HG03280 (cell line): ENCODE measurements around the gene ACOT4.
"Not testable (repeated sequence)": the region's sequence is repeated elsewhere in the genome, so short reads cannot be mapped to it uniquely, and the experiment has no call there.

Experiments
- ATAC-seq: cut with Tn5 transposase; IDR thresholded peaks from one replicate; pipeline ENCODE4 v1.9.1; 2021; ENCODE audit warnings: mild to moderate bottlenecking, moderate library complexity; ENCODE audit not compliant: unreplicated experiment

ACOT4 gene

DNA sequence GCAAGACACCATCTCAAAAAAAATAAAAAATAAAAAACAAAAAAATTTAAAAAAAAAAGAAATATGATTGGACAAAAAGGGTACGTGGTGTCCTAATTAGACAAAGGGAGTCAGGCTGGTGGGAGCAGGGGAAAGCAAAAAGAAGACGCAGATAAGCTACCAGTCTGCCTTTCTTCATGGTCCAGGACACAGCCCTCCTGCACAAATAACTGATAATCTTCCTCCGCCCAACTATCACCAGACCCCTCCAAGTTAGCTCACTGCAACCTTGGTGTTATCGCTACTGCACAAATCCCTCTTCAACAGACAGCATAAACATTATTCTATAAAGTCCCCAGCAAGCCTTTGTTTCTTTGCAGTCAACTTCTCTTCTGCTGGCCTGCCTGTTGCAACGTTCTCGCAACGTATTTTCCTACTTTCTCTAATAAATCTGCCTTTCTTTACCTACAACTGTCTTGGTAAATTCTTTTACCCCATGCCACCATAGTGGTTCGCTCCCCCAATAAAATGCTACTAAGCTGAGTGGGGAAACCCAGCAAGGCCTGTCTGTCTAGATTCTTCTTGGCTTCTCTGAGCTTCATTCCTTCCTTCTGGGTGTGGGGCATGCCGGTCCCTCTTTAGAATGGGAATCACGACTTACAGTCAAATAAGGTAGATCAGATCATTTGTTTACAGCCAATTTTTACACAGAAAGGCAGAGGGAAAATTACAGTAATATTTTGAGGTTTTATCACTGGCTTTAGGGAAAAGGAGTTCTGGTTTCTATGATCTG, 38.5 kb downstream of the ACOT4 start:
- no peak for ATAC-seq

DNA sequence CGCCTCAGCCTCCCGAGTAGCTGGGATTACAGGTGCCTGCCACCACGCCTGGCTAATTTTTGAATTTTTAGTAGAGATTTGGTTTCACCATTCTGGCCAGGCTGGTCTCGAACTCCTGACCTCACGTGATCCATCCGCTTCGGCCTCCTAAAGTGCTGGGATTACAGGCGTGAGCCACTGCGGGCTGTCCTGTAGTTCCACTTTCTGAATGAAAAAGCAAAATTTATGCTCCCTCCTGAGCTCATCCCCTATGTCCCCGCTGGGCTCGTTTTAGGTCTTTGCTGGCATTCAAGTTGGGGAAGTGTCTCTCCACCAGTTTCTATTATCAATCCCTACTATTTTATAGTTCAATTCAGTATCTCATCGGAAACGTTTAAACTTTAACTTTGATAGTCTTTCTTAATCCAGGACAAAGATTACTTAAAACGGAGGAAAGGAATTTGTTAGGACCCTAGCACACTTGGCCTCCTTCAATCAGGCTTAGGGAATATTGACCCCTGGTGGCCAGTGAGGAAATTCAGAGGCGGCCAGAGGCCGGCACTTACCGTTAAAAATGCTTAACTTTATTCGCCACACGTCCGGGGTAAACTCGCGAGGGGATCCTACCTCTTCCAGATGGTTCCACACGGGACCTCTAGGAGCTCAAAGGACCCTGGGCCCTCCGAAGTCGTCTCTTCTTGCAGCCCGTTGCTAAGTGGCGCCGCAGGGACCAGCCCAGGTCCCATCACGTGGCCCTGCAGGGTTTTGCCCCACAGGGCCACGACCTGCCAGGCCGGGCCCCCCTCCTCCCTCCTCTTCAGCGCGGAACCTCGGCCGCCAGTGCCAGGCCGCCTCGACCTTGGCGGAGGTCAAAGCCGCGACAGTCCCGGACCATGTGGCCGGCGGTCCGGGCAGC, 41.7 kb downstream of the ACOT4 start:
- no peak for ATAC-seq

DNA sequence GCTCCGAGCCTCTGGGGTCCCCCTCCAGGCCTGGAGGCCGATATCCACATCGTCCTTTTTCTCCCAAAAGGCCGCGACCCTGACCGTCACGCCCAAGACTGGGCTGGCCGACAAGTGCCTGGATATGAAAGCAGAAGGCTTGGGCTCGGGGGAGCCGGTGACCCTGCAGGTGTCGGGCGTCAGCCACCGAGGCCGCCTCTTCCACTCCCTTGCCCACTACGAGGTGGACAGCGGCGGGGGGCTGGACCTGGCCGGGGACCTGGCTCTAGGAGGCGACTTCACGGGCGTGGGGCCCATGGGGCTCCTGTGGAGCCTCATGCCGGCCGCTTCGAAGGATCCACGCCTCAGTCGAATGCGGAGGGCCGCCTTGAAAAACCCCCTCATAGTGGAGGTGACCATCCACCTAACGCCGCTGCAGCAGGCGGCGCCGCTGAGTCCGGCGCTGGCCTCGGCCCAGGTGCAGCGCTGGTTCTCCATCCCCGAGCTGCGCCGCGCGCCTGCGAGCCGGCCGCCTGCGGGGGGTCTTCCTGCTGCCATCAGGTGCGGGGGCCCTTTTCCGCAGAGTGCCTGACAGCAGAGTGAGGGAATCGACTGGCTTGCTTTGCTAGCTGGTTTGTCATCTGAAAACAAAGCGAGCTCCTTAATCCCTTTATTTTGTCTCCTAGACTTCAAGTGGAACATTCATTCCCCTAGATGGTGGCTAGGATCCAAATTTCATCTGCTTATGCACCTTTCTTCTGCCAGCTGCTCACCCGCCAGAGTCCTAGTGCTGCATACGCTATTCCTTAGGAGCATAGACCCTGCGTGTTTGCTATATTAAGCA, 42.5 kb downstream of the ACOT4 start:
- no peak for ATAC-seq

DNA sequence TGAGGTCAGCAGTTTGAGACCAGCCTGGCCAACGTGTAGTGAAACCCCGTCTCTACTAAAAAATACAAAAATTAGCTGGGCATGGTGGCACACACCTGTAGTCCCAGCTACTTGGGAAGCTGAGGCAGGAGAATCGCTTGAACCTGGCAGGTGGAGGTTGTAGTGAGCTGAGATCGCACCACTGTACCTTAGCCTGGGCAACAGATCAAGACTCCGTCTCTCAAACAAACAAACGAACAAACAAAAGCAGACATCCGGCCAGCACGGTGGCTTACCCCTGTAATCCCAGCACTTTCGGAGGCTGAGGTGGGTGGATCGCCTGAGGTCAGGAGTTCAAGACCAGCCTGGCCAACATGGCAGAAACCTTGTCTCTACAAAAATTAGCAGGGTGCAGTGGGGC, 44.7 kb downstream of the ACOT4 start:
- ATAC-seq = not testable (repeated sequence)

DNA sequence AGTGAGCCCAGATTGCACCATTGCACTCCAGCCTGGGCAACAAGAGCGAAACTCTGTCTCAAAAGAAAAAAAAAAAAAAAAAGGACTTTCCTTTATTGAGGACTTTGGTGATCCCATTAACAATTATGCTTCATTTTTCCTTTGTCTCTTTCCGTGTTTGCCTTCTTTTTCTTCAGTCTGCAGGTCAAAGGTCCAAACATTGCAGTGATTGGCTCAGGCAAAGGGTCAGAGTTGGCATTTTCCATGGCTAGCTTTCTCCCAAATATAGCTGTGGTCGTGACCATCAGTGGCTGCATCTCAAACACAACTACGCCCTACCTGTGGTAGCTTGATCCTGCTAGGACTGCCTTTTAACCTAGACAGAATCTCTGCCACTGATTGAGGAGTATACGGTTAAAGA, 46.2 kb downstream of the ACOT4 start:
- no peak for ATAC-seq

DNA sequence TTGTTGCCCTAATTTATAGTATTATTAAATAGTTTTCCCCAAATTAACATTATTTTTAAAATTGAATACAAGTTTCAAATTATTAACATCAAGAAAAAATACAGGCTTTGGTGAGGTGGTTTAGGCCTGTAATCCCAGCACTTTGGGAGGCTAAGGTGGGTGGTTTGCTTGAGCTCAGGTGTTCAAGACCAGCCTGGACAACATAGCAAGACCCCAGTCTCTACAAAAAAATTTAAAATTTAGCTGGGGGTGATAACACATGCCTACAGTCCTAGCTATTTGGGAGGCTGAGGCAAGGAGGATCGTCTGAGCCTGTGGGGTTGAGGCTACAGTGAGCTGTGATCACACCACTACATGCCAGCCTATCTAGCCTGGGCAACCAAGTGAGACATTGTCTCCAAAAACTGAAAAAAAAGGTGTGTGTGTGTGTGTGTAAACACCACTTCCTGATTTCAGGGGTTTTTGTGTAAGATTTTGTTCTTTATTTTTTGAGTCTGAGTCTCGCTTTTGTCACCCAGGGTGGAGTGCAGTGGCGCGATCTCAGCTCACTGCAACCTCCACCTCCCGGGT, 49.2 kb downstream of the ACOT4 start:
- ATAC-seq = no peak

DNA sequence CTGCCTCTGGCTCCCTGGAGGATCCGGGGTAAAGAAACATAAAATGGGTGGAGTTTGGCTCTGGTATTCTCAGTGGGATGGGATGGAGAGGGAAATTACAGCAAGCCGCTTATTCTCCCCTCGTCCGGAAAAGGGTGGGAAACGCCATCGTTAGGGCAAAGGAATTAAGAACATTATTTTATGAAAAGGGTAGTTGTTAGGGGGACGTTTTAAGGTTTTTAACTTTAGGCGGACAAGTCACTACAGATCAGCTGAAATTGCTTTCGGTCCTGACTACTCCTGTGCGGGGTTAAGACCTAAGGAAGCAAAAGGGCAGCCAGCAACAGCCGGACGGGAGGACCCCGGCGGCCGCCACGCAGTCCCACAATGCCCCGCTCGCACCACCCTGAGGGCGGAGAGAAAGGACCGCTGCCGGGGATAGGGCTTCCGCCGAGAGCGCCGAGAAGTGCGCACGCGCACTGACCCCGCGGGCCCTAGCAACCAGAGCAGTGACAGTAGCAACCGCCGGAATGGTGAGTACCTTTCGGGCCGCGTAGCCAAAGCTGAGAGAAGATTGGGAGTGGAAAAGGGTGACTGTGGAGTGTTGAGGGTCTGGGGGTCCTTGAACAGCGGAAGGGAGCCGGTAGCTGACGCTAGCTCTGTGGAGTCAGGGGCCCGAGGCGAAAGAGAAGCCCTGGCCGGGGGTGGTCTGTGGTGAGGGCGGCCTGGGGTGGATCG, 53.0 kb downstream of the ACOT4 start, which contains the start of gene DNAL1:
DNAL1 (plus strand) TSS at position 456 of the 717 bp plus-strand sequence; CDS start at position 510, 54 bp downstream.
- peak; percentile 95 for ATAC-seq

DNA sequence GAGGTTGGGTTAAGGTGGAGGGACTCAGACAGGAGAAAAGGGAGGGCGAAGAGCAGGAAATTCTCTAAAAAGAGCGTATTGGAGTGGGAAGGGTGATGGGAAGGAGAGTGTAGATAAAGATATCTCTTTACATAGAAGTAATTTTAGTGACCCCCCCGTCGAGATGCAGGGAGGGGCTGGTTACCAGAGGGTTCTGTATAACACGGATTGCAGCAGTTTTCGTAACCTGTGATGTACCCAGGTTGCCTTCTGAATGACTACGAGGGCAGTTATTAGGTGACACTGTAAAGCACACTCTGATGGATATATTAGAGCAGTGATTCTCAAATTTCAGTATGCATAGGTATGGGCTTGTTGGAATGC, 53.6 kb downstream of the ACOT4 start:
- ATAC-seq = no peak
